AG04449 (cell line): ENCODE results near the gene NAPA.

Experiments used
- CTCF ChIA-PET: fragments of 350-600 bp; formaldehyde crosslinking; extraction: SDS; loops from one replicate; lab custom pipeline; 2021; ENCODE audit warnings: antibody characterized with exemption; lab: Yijun Ruan, JAX
- POLR2A ChIA-PET: fragments of 400-600, 350-600 bp; formaldehyde crosslinking; extraction: SDS; loops from one replicate; lab custom pipeline; 2020; ENCODE audit warnings: antibody characterized with exemption, inconsistent platforms; lab: Yijun Ruan, JAX
- DNase-seq: peaks from one replicate; pipeline ENCODE4 v3.0.0-alpha.2; 2010; ENCODE audit warnings: low read depth, low spot score
- H3K4me3 ChIP-seq: 2 replicates; pipeline ENCODE4 v1.5.1; 2011; ENCODE audit warnings: low read depth, mild to moderate bottlenecking, control low read depth, low read length
- CTCF ChIP-seq: IDR thresholded peaks from one replicate; pipeline ENCODE4 v1.5.1; 2011; ENCODE audit warnings: mild to moderate bottlenecking, moderate library complexity, low read length, control low read depth, inconsistent platforms; ENCODE audit not compliant: insufficient read depth; ENCODE audit errors: missing control alignments

Gene NAPA

GRCh38 chr19:47497821-47498520 is 16.9 kb downstream of the NAPA start:
- no peak for DNase-seq
- CTCF ChIA-PET: interaction anchor here (1.4 kb wide), 1 partner anchor 64 kb away, joined by 3 read pairs; no protein-coding TSS in a partner anchor
- POLR2A ChIA-PET: no interaction called here
- no peak overlapping the region for H3K4me3 ChIP-seq
- no peak for TF ChIP-seq CTCF

- DNase-seq: no peak
- ChIA-PET CTCF (no interaction called here), POLR2A (interaction anchor here (0.6 kb wide), 1 partner anchor 181 kb away, joined by 3 read pairs; no protein-coding TSS in a partner anchor)
- no peak overlapping the region for H3K4me3 ChIP-seq
- no peak for TF ChIP-seq CTCF
Measured at GRCh38 chr19:47497050-47497766, 17.7 kb downstream of the NAPA start.

- DNase-seq: no peak
Measured at GRCh38 chr19:47495478-47496372, 19.1 kb downstream of the NAPA start.

GRCh38 chr19:47494729-47495128 is 20.1 kb downstream of the NAPA start:
- H3K4me3 ChIP-seq: no peak overlapping the region
- ChIA-PET POLR2A (interaction anchor here (0.8 kb wide), 1 partner anchor 318 kb away, joined by 4 read pairs; no protein-coding TSS in a partner anchor), CTCF (interaction anchor here (1.2 to 3.8 kb wide), 4 partner anchors 11 to 61 kb away, joined by 4 to 16 read pairs (median 6); partner anchors contain the start of genes KPTN and NAPA)
- no peak for DNase-seq
- TF ChIP-seq CTCF: no peak

More at GRCh38 chr19:47495478-47496372, 19.1 kb downstream of the NAPA start:
- H3K4me3 ChIP-seq: no peak overlapping the region
- POLR2A ChIA-PET: interaction anchor here (0.8 kb wide), 1 partner anchor 20 kb away, joined by 3 read pairs; the partner anchor contains the start of gene NAPA
- CTCF ChIA-PET: interaction anchor here (1.3 to 3.8 kb wide), 2 partner anchors 12 to 62 kb away, joined by 4 to 16 read pairs; partner anchors contain the start of gene KPTN
- TF ChIP-seq CTCF: no peak

GRCh38 chr19:47494211-47494547 is 20.7 kb downstream of the NAPA start:
- ChIA-PET POLR2A (no interaction called here), CTCF (interaction anchor here (1.2 to 3.8 kb wide), 4 partner anchors 10 to 60 kb away, joined by 4 to 16 read pairs (median 6); partner anchors contain the start of genes KPTN and NAPA)
- DNase-seq: no peak
- no peak for TF ChIP-seq CTCF
- H3K4me3 ChIP-seq: no peak overlapping the region
